ENCODE results near the gene PYROXD2. TPM values are rescaled to one million over a fixed set of nuclear protein-coding genes. Genes with fewer than 3 reads are reported as not detected.

Gene PYROXD2
- total and polyA plus RNA-seq, 2 experiments from 2014 or later: 1.3 to 2.6 TPM

- H4K20me1 ChIP-seq (replicated peaks; ENCODE audit: insufficient read depth): no peaks in the 10 kb centered on the region
- H2AFZ ChIP-seq: no peak overlapping the region
- no peaks in the 10 kb centered on the region for H3F3A ChIP-seq (replicated peaks; ENCODE audit: low read depth)
- ATAC-seq (no peak), DNase-seq (ENCODE audit: low spot score) (no peak)
- no peak overlapping the region for H3K4me3 Mint-ChIP-seq
- H3K4me1 Mint-ChIP-seq: no peaks in the 10 kb centered on the region
- peaks cover 7% of the 10 kb centered on the region for H3K27me3 Mint-ChIP-seq (ENCODE audit: insufficient read depth, low read depth, poor library complexity)
- no peak overlapping the region for H3K4me3 ChIP-seq
- H3K27ac ChIP-seq (ENCODE audit: low read depth): no peak overlapping the region
- H3K4me2 ChIP-seq: no peak overlapping the region
- H3K36me3 ChIP-seq (ENCODE audit: insufficient read depth): no peaks in the 10 kb centered on the region
- H3K79me2 ChIP-seq (replicated peaks; ENCODE audit: insufficient read depth): no peaks in the 10 kb centered on the region
- H3K27me3 ChIP-seq (ENCODE audit: insufficient read depth): no peaks in the 10 kb centered on the region
- H3K9me2 ChIP-seq (ENCODE audit: insufficient read depth): no peaks in the 10 kb centered on the region
- no peak for TF ChIP-seq POLR2AphosphoS5 (IDR thresholded peaks at IDR 0.05; ENCODE audit: low read depth)
- no peak for TF ChIP-seq ZNF331 (CRISPR knock-in tag; IDR thresholded peaks at IDR 0.05; ENCODE audit: low read depth)
- TF ChIP-seq CREB1 (CRISPR knock-in tag; IDR thresholded peaks at IDR 0.05; ENCODE audit: low read depth): no peak
- no peak for TF ChIP-seq EZH2phosphoT487 (IDR thresholded peaks at IDR 0.05; ENCODE audit: unreplicated experiment)
- TF ChIP-seq STAT1 (IDR thresholded peaks at IDR 0.05; ENCODE audit: unreplicated experiment): no peak
- TF ChIP-seq NANOG (IDR thresholded peaks at IDR 0.05; ENCODE audit: borderline replicate concordance): no peak
- no peaks in the 10 kb centered on the region for H3K4me1 ChIP-seq (ENCODE audit: insufficient read depth)
- H3K9me3 Mint-ChIP-seq: no peaks in the 10 kb centered on the region
- no peak overlapping the region for H3K27ac Mint-ChIP-seq
- peaks cover 5% of the 10 kb centered on the region; the same call in 1 of the 3 replicates for H3K36me3 Mint-ChIP-seq (ENCODE audit: low read depth)
Observed at GRCh38 chr10:98391578-98391991, 23.4 kb downstream of the PYROXD2 start.

- DNase-seq (ENCODE audit: low spot score) (no peak), ATAC-seq (no peak)
- H3F3A ChIP-seq (replicated peaks; ENCODE audit: low read depth): no peaks in the 10 kb centered on the region
- no peaks in the 10 kb centered on the region for H3K9me2 ChIP-seq (ENCODE audit: insufficient read depth)
- peaks cover 5% of the 10 kb centered on the region; the same call in 1 of the 3 replicates for H3K36me3 Mint-ChIP-seq (ENCODE audit: low read depth)
- no peak overlapping the region for H2AFZ ChIP-seq
- H3K36me3 ChIP-seq (ENCODE audit: insufficient read depth): no peaks in the 10 kb centered on the region
- no peak overlapping the region for H3K27ac ChIP-seq (ENCODE audit: low read depth)
- no peaks in the 10 kb centered on the region for H4K20me1 ChIP-seq (replicated peaks; ENCODE audit: insufficient read depth)
- no peaks in the 10 kb centered on the region for H3K4me1 Mint-ChIP-seq
- H3K27ac Mint-ChIP-seq: no peak overlapping the region
- H3K4me2 ChIP-seq: no peak overlapping the region
- no peak overlapping the region for H3K4me3 ChIP-seq
- H3K27me3 ChIP-seq (ENCODE audit: insufficient read depth): no peaks in the 10 kb centered on the region
- no peaks in the 10 kb centered on the region for H3K79me2 ChIP-seq (replicated peaks; ENCODE audit: insufficient read depth)
- no peaks in the 10 kb centered on the region for H3K9me3 Mint-ChIP-seq
- no peak overlapping the region for H3K4me3 Mint-ChIP-seq
- H3K4me1 ChIP-seq (ENCODE audit: insufficient read depth): no peaks in the 10 kb centered on the region
- H3K27me3 Mint-ChIP-seq (ENCODE audit: insufficient read depth, low read depth, poor library complexity): peaks cover 7% of the 10 kb centered on the region
- TF ChIP-seq ZNF114 (CRISPR knock-in tag; IDR thresholded peaks at IDR 0.05): no peak
- no peak for TF ChIP-seq EZH2phosphoT487 (IDR thresholded peaks at IDR 0.05; ENCODE audit: unreplicated experiment)
- TF ChIP-seq ZNF331 (CRISPR knock-in tag; IDR thresholded peaks at IDR 0.05; ENCODE audit: low read depth): no peak
- no peak for TF ChIP-seq JUNB (IDR thresholded peaks at IDR 0.05; ENCODE audit: unreplicated experiment)
- no peak for TF ChIP-seq ETS1 (IDR thresholded peaks at IDR 0.05)
- no peak for TF ChIP-seq STAT1 (IDR thresholded peaks at IDR 0.05; ENCODE audit: unreplicated experiment)
- no peak for TF ChIP-seq ZNF462 (CRISPR knock-in tag; IDR thresholded peaks at IDR 0.05)
- TF ChIP-seq CREB1 (CRISPR knock-in tag; IDR thresholded peaks at IDR 0.05; ENCODE audit: low read depth): no peak
- TF ChIP-seq EZH2 (IDR thresholded peaks at IDR 0.05; ENCODE audit: low read depth, unreplicated experiment): no peak
- TF ChIP-seq NANOG (IDR thresholded peaks at IDR 0.05; ENCODE audit: borderline replicate concordance): no peak
- TF ChIP-seq CTCF (conservative IDR thresholded peaks at IDR 0.05; ENCODE audit: low read depth in 2 of 2): no peak
- TF ChIP-seq POLR2AphosphoS5 (IDR thresholded peaks at IDR 0.05; ENCODE audit: low read depth): no peak
Observed at GRCh38 chr10:98391065-98391464, 23.9 kb downstream of the PYROXD2 start.
